Esophagus muscularis mucosa (tissue), 4 donors: ENCODE data around the gene PCNX1.

Source experiments
- CTCF ChIP-seq, 3 experiments: fragments of 200-600 bp in 2 of 3; fragments of 450-650 bp in 1 of 3; sonication (generic) in 2 of 3; IDR thresholded peaks; one replicate each; pipeline ENCODE4 v1.5.1; 2017 to 2019; ENCODE audit warnings: antibody characterized with exemption in 3 of 3, mild to moderate bottlenecking in 2 of 3, moderate library complexity in 1 of 3
- EP300 ChIP-seq: sonication (generic); formaldehyde crosslinking; IDR thresholded peaks from one replicate; pipeline ENCODE4 v1.6.1; 2017; ENCODE audit warnings: antibody characterized with exemption
- POLR2A ChIP-seq: fragments of 450-650 bp; IDR thresholded peaks from one replicate; pipeline ENCODE4 v1.6.1; 2017; ENCODE audit warnings: antibody characterized with exemption, moderate library complexity, mild to moderate bottlenecking, low read depth

GRCh38 chr14:71115306-71115705 lies 208.0 kb downstream of the PCNX1 start:
- no peak for TF ChIP-seq POLR2A
- no peak for TF ChIP-seq CTCF (IDR thresholded peaks at IDR 0.05)
- no peak for TF ChIP-seq EP300
